Upper lobe of left lung (tissue), 4 donors: Measurements from ENCODE around the gene MYO16.

ENCODE experiments used
- POLR2A ChIP-seq, 4 donors: fragments of 450-650 bp; IDR thresholded peaks; one replicate each; pipeline ENCODE4 v1.5.1; 2016 to 2017; ENCODE audit warnings: antibody characterized with exemption in 4 of 4, mild to moderate bottlenecking in 2 of 4
- POLR2AphosphoS5 ChIP-seq, 2 donors: sonication (generic); formaldehyde crosslinking; IDR thresholded peaks; one replicate each; pipeline ENCODE4 v1.5.1; 2017; ENCODE audit warnings: antibody characterized with exemption in 2 of 2
- TF ChIP-seq, protein P1 (sequence below), 6 experiments: fragments of 450-650 bp in 4 of 6; fragments of 200-600 bp in 2 of 6; sonication (generic) in 2 of 6; IDR thresholded peaks; one replicate each; pipeline ENCODE4 v1.5.1; 2016 to 2019; ENCODE audit warnings: antibody characterized with exemption in 6 of 6

DNA sequence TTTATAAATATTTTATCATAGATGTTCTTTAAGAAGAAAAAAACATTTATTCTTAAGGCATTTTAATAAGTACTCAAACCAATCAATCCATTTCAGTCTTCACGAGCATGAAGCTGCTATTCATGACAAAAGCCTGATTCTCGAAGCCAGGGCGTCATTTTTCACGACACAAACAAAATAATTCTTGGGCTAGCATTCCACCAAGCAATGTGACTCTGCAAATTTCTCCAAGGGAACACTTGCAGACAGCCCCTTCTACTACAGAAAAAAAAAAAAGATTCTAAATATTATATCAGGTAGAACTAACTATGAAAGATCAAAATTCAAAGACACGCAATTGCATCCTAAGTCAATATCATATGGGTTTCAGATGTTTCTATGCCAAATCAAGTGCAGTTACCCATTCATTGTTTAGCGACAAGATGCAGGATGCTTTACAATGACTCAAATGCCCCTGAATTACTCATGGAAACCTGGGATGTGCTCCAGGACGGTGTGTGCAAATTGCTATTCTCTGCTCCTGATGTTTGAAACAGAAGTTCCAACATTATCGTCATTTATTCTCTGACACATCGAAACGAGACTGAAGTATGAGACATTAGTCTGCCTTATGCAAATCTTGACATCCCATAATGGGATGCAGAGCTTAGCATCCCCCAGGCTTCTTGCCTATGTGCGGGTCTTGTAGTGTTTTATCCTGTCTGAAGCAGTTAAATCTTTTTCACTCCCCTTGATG, 517.7 kb downstream of the MYO16 start:
- TF ChIP-seq, protein P1, sequence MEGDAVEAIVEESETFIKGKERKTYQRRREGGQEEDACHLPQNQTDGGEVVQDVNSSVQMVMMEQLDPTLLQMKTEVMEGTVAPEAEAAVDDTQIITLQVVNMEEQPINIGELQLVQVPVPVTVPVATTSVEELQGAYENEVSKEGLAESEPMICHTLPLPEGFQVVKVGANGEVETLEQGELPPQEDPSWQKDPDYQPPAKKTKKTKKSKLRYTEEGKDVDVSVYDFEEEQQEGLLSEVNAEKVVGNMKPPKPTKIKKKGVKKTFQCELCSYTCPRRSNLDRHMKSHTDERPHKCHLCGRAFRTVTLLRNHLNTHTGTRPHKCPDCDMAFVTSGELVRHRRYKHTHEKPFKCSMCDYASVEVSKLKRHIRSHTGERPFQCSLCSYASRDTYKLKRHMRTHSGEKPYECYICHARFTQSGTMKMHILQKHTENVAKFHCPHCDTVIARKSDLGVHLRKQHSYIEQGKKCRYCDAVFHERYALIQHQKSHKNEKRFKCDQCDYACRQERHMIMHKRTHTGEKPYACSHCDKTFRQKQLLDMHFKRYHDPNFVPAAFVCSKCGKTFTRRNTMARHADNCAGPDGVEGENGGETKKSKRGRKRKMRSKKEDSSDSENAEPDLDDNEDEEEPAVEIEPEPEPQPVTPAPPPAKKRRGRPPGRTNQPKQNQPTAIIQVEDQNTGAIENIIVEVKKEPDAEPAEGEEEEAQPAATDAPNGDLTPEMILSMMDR (IDR thresholded peaks at IDR 0.05) = no peak
- TF ChIP-seq POLR2A (IDR thresholded peaks at IDR 0.05) (no peak), POLR2AphosphoS5 (IDR thresholded peaks at IDR 0.05) (no peak)
